K562 (cell line): ENCODE data around the gene CCDC87. TPM values are rescaled to one million over a fixed set of nuclear protein-coding genes. Genes with fewer than 3 reads are reported as not detected.

Experiments
- ATAC-seq: fragments of 200-7000 bp; cut with Tn5 transposase; 3 replicates; pipeline ENCODE4 v1.9.1; 2020; ENCODE audit warnings: moderate library complexity
- BruUV-seq: library from RNA; stranded (reverse); fragments of 400-500 nt; replicated peaks from 2 replicates; lab custom pipeline; 2021; lab: Mats Ljungman, UMichigan
- CTCF ChIA-PET: fragments of 300-600 bp; formaldehyde crosslinking; extraction: SDS; loops from one replicate; lab custom pipeline; 2021; ENCODE audit warnings: low intra/inter-chr PET ratio; lab: Yijun Ruan, JAX
- POLR2A ChIA-PET: fragments of 300-600, 350-650 bp; sonication (Branson Sonifier 250); formaldehyde crosslinking; extraction: SDS; loops from one replicate; lab custom pipeline; 2021; ENCODE audit warnings: antibody characterized with exemption, inconsistent platforms; lab: Yijun Ruan, JAX
- DNase-seq, 4 experiments: peaks; one replicate each; pipeline versions ENCODE4 v3.0.0 to v3.0.0-alpha.2; 2011 to 2018; ENCODE audit warnings: low spot score in 3 of 4, mixed read lengths in 3 of 4; ENCODE audit errors: extremely low read depth in 1 of 4
- FAIRE-seq: peaks from 2 replicates; lab custom pipeline; 2011; peaks lifted over from hg19 to GRCh38; lab: Jason Lieb, UNC
- H2AFZ ChIP-seq: 2 replicates; pipeline ENCODE4 v1.6.0; 2011; ENCODE audit warnings: low read depth, low read length, control low read depth, inconsistent platforms
- H3K27ac ChIP-seq: fragments of 200-600 bp; 3 replicates; pipeline ENCODE4 v1.8.0; 2011; ENCODE audit warnings: low read depth, mild to moderate bottlenecking, control low read depth, inconsistent platforms, low read length, moderate library complexity, mixed read lengths; ENCODE audit errors: extremely low read depth
- H3K27me3 ChIP-seq, 2 experiments: fragments of 300-600 bp in 1 of 2; 2 replicates in 1 of 2; 3 replicates in 1 of 2; pipeline versions ENCODE4 v1.6.0 to v1.8.0; 2011; ENCODE audit warnings: inconsistent platforms in 2 of 2, low read length in 2 of 2, mild to moderate bottlenecking in 1 of 2, mixed read lengths in 1 of 2, moderate library complexity in 1 of 2; ENCODE audit not compliant: control insufficient read depth in 2 of 2, insufficient read depth in 2 of 2
- H3K36me3 ChIP-seq: fragments of 300-600 bp; 3 replicates; pipeline ENCODE4 v1.8.0; 2011; ENCODE audit warnings: mild to moderate bottlenecking, low read length, inconsistent platforms; ENCODE audit not compliant: control insufficient read depth, insufficient read depth
- H3K4me1 ChIP-seq, 2 experiments: fragments of 200-600 bp in 1 of 2; replicated peaks in 1 of 2; 2 replicates in 1 of 2; 3 replicates in 1 of 2; pipeline versions ENCODE4 v1.5.1 to v1.8.0; 2011; ENCODE audit warnings: inconsistent platforms in 2 of 2, low read length in 2 of 2, mild to moderate bottlenecking in 1 of 2, mixed read lengths in 1 of 2, moderate library complexity in 1 of 2; ENCODE audit not compliant: control insufficient read depth in 2 of 2, insufficient read depth in 2 of 2
- H3K4me2 ChIP-seq: 2 replicates; pipeline ENCODE4 v1.6.1; 2011; ENCODE audit warnings: low read length, control low read depth, inconsistent platforms, mixed read lengths; ENCODE audit not compliant: insufficient read depth
- H3K4me3 ChIP-seq: fragments of 200-600 bp; sonication (generic), shearing (Covaris generic); 2 replicates; pipeline ENCODE4 v1.5.1; 2016; ENCODE audit warnings: control low read depth, inconsistent platforms
- H3K79me2 ChIP-seq: fragments of 200-600 bp; 3 replicates; pipeline ENCODE4 v1.8.0; 2011; ENCODE audit warnings: low read length, inconsistent platforms; ENCODE audit not compliant: control insufficient read depth, insufficient read depth
- H3K9ac ChIP-seq, 2 experiments: 2 replicates each; pipeline versions ENCODE4 v1.6.0 to v1.6.1; 2011; ENCODE audit warnings: low read depth in 2 of 2, low read length in 2 of 2, control low read depth in 1 of 2, inconsistent platforms in 1 of 2, mild to moderate bottlenecking in 1 of 2, mixed read lengths in 1 of 2; ENCODE audit not compliant: insufficient read depth in 1 of 2
- H3K9me1 ChIP-seq: one replicate; pipeline ENCODE4 v1.6.0; 2011; ENCODE audit warnings: inconsistent platforms, mild to moderate bottlenecking, low read length, moderate library complexity; ENCODE audit not compliant: control insufficient read depth, insufficient read depth
- H3K9me3 ChIP-seq: replicated peaks from 2 replicates; pipeline ENCODE4 v1.5.1; 2011; ENCODE audit warnings: low read depth, low read length, inconsistent platforms; ENCODE audit not compliant: control insufficient read depth, insufficient read depth
- H4K20me1 ChIP-seq: replicated peaks from 2 replicates; pipeline ENCODE4 v1.6.1; 2011; ENCODE audit warnings: low read length, inconsistent platforms, mixed read lengths; ENCODE audit not compliant: control insufficient read depth, insufficient read depth
- HOMEZ ChIP-seq: fragments of 250-450 bp; sonication (Bioruptor Pico); IDR thresholded peaks from 2 replicates; pipeline ENCODE4 v1.4.0; 2020; ENCODE audit warnings: mild to moderate bottlenecking, moderate library complexity
- JUND ChIP-seq, 2 experiments: IDR thresholded peaks; 2 replicates in 1 of 2; 3 replicates in 1 of 2; pipeline ENCODE4 v1.6.1; 2011; ENCODE audit warnings: borderline replicate concordance in 2 of 2, low read depth in 2 of 2, low read length in 2 of 2, improper control_type of control experiment in 1 of 2, missing biosample characterization in 1 of 2, missing genetic modification characterization in 1 of 2, missing genetic modification reagents in 1 of 2
- NCOA4 ChIP-seq: fragments of 450-650 bp; IDR thresholded peaks from 2 replicates; pipeline ENCODE4 v1.6.1; 2018; ENCODE audit warnings: mild to moderate bottlenecking; ENCODE audit not compliant: partially characterized antibody
- REST ChIP-seq, 2 experiments: fragments of 450-650 bp; formaldehyde crosslinking in 1 of 2; IDR thresholded peaks; 2 replicates each; pipeline versions ENCODE4 v1.4.0 to v1.6.1; 2014 to 2020; ENCODE audit warnings: mild to moderate bottlenecking in 2 of 2, borderline replicate concordance in 1 of 2, low read depth in 1 of 2
- SMC3 ChIP-seq: conservative IDR thresholded peaks from 2 replicates; pipeline ENCODE4 v1.6.1; 2011; ENCODE audit warnings: low read depth, low read length, improper control_type of control experiment; ENCODE audit not compliant: insufficient read depth
- ZBTB7A ChIP-seq: IDR thresholded peaks from 2 replicates; pipeline ENCODE4 v1.6.1; 2011; ENCODE audit warnings: low read depth, mild to moderate bottlenecking, low read length, moderate library complexity, borderline replicate concordance; ENCODE audit not compliant: control insufficient read depth
- ZKSCAN8 ChIP-seq: fragments of 200-800 bp; sonication (Bioruptor generic); IDR thresholded peaks from 2 replicates; pipeline ENCODE4 v1.6.1; 2016; ENCODE audit warnings: missing genetic modification characterization, missing compliant biosample characterization
- ZNF551 ChIP-seq: fragments of 250-450 bp; sonication (Bioruptor Pico); IDR thresholded peaks from 2 replicates; pipeline ENCODE4 v1.5.0; 2021; ENCODE audit warnings: mild to moderate bottlenecking, moderate library complexity
- WGBS: fragments of 100-300 bp; shearing (Covaris generic); methylation state at CpG from one replicate; pipeline ENCODE4 v1.1.6; 2016; ENCODE audit warnings: low coverage, mixed read lengths; ENCODE audit not compliant: insufficient coverage; ENCODE audit errors: missing lambda C conversion rate; 5-methylcytosine and 5-hydroxymethylcytosine counted together
- in situ Hi-C: fragments of 300-500 bp; cut with MboI; formaldehyde crosslinking; loops from 4 replicates; pipeline ENCODE4 v1.15.0; 2018; ENCODE audit warnings: inconsistent platforms, mixed read lengths
- intact Hi-C: fragments of 100-400 bp; cut with micrococcal nuclease; formaldehyde crosslinking; loops from 2 replicates; pipeline ENCODE4 v1.14.2; 2022
- polyA plus RNA-seq, 8 experiments: library from polyadenylated mRNA; depleted of rRNA in 4 of 8; stranded (reverse) in 5 of 8; unstranded in 3 of 8; fragments of >200 nt; fragmentation: Nextera tagmentation in 2 of 8; fragmentation: Illumina TruSeq in 1 of 8; extraction: Ambion mirVana in 2 of 8; extraction: Trizol in 1 of 8; gene quantifications; 2 replicates each; pipeline versions ENCODE4 v1.2.1 to v1.2.3, GENCODE V29; 2011 to 2014; ENCODE audit warnings: inconsistent platforms in 1 of 8, missing spikeins in 1 of 8
- total RNA-seq, 7 experiments: library from RNA; depleted of rRNA in 6 of 7; stranded (reverse); fragments of >200 nt in 6 of 7; fragmentation: Illumina TruSeq in 2 of 7; extraction: Trizol in 2 of 7; gene quantifications; 2 replicates each; pipeline versions ENCODE4 v1.2.1 to v1.2.3, GENCODE V29; 2011 to 2021; ENCODE audit warnings: low replicate concordance in 1 of 7
- TF ChIP-seq, protein P1 (sequence below): sonication (generic); formaldehyde crosslinking; IDR thresholded peaks from 2 replicates; pipeline ENCODE4 v1.8.0; 2022; ENCODE audit warnings: mild to moderate bottlenecking, missing genetic modification reagents

Gene CCDC87
- total and polyA plus RNA-seq, 9 of the 15 experiments (the other 6 are each of a cell fraction or from before 2014, with no cell fraction given) = 0.03 to 0.44 (median 0.15) TPM; not detected in 1

DNA sequence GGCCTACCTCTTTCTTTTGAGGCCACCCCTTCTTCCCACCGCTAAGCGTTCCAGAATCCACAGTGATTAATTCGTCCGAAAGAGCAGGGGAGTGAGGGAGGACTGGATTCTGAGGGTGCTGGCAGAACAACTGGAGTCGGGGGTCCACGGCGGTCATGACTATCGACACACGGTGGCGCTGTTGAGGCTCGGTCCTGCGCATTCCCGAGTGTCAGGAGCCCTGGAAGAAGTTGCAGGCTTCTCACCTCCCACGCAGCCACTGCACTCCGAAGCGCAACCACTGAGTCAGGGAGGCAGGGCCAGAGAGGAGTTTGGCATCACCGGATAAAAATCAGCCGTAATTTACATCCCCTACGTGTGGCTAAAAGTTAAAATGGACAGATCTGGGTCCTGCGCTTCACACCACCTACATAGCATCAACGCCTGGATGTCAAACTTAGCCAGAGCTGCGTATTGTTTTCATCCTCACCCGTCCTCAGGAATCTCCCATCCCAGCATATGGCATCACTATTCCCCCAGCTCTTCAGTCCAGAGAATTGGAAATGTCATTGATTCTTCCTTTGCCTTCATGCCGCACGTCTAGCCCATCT is 13.8 kb downstream of the CCDC87 start:
- no peaks in the 10 kb centered on the region for H3K9me1 ChIP-seq
- no peak overlapping the region for H3K9ac ChIP-seq
- H3K4me1 ChIP-seq = peaks cover 3 to 5% of the 10 kb centered on the region in 2 experiments; a peak in 2 of 5 replicates
- H3K9me3 ChIP-seq = peaks cover 3% of the 10 kb centered on the region; the same call in 1 of the 2 replicates
- H2AFZ ChIP-seq = peak overlapping the region; percentile 77
- in situ Hi-C loops (no loop called here), intact Hi-C loops (loop anchor here (1.0 to 2.0 kb wide), 2 partner anchors 99 to 256 kb away; no protein-coding TSS in a partner anchor)
- H3K79me2 ChIP-seq = no peaks in the 10 kb centered on the region
- ATAC-seq = peak; percentile 96
- H3K27me3 ChIP-seq = no peaks in the 10 kb centered on the region
- no peak overlapping the region for H3K27ac ChIP-seq
- H3K4me3 ChIP-seq = no peak overlapping the region
- ChIA-PET POLR2A (interaction anchor here (1.0 to 1.7 kb wide), 2 partner anchors 10 to 99 kb away, joined by 3 to 5 read pairs; no protein-coding TSS in a partner anchor), CTCF (interaction anchor here (1.7 kb wide), 1 partner anchor 99 kb away, joined by 11 read pairs; the partner anchor contains the start of gene RBM4B)
- H3K36me3 ChIP-seq = no peaks in the 10 kb centered on the region
- WGBS = 18% methylated on average over 24 of the region's 25 CpGs
- peak; percentile 82 to 86 (median 84) for DNase-seq
- BruUV-seq = no TSS peak
- H4K20me1 ChIP-seq = no peaks in the 10 kb centered on the region
- FAIRE-seq = peak; percentile 52
- H3K4me2 ChIP-seq = peak overlapping the region; percentile 70
- TF ChIP-seq ZNF551 (CRISPR knock-in tag) = no peak
- TF ChIP-seq JUND (IDR thresholded peaks at IDR 0.05; ENCODE audit: borderline replicate concordance, low read depth, low read length) = 0 out of 2 replicates have a peak, but pooled peaks have one; percentile 16
- no peak; the same call in 2 of the 3 replicates for TF ChIP-seq JUND (tag; IDR thresholded peaks at IDR 0.05; ENCODE audit: borderline replicate concordance, low read depth, low read length)
- peak; percentile 65 for TF ChIP-seq SMC3
- TF ChIP-seq HOMEZ (CRISPR knock-in tag) = no peak
- peak; percentile 85 for TF ChIP-seq ZBTB7A
- TF ChIP-seq, protein P1, sequence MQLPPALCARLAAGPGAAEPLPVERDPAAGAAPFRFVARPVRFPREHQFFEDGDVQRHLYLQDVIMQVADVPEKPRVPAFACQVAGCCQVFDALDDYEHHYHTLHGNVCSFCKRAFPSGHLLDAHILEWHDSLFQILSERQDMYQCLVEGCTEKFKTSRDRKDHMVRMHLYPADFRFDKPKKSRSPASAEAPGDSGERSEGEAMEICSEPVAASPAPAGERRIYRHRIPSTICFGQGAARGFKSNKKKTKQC (CRISPR knock-in tag) = no peak
- TF ChIP-seq REST (IDR thresholded peaks at IDR 0.05; ENCODE audit: borderline replicate concordance) = peak; percentile 75; the same call in 1 of the 2 replicates
- no peak for TF ChIP-seq REST (CRISPR knock-in tag; IDR thresholded peaks at IDR 0.05; ENCODE audit: low read depth)
- no peak for TF ChIP-seq ZKSCAN8 (CRISPR knock-in tag)
- no peak for TF ChIP-seq NCOA4
